HFFc6 (cell line): ENCODE data around the gene CIITA. TPM values are rescaled to one million over a fixed set of nuclear protein-coding genes. Genes with fewer than 3 reads are reported as not detected.
A peak's percentile ranks its signal among the peaks of the same experiment; 100 is the strongest.

ENCODE experiments used
- DNase-seq: peaks from one replicate; pipeline ENCODE4 v3.0.0-alpha.2; 2018
- H3K27ac Mint-ChIP-seq: 2 replicates; pipeline ENCODE4 v1.8.0; 2020; ENCODE audit warnings: mild to moderate bottlenecking, mixed read lengths
- H3K27me3 Mint-ChIP-seq: 2 replicates; pipeline ENCODE4 v1.8.0; 2021; ENCODE audit warnings: mild to moderate bottlenecking, moderate library complexity, mixed read lengths; ENCODE audit not compliant: insufficient read depth
- H3K36me3 Mint-ChIP-seq: 2 replicates; pipeline ENCODE4 v1.8.0; 2021; ENCODE audit warnings: low read depth, mixed read lengths
- H3K4me1 Mint-ChIP-seq: 2 replicates; pipeline ENCODE4 v1.8.0; 2020; ENCODE audit warnings: low read depth, mixed read lengths
- H3K4me3 Mint-ChIP-seq: 2 replicates; pipeline ENCODE4 v1.8.0; 2020; ENCODE audit warnings: mild to moderate bottlenecking, moderate library complexity, mixed read lengths
- H3K9me3 Mint-ChIP-seq: 2 replicates; pipeline ENCODE4 v1.8.0; 2020; ENCODE audit warnings: mild to moderate bottlenecking, mixed read lengths
- CTCF ChIP-seq: fragments of 200-600 bp; sonication (generic); IDR thresholded peaks from 2 replicates; pipeline ENCODE4 v1.5.0; 2021; ENCODE audit warnings: antibody characterized with exemption, mild to moderate bottlenecking
- total RNA-seq, 6 experiments: library from RNA; stranded (reverse); fragmentation: NEBNext Ultra II Directional; extraction: Animal tissue kit (Norgen Biotek cat#: 25700); gene quantifications; 2 replicates in 1 of 6; 3 replicates in 5 of 6; pipeline ENCODE4 v1.2.3, GENCODE V29; 2021

The CIITA gene
- total RNA-seq, 6 experiments from 2014 or later = 0.11 to 0.24 (median 0.13) TPM; not detected in 1

DNA sequence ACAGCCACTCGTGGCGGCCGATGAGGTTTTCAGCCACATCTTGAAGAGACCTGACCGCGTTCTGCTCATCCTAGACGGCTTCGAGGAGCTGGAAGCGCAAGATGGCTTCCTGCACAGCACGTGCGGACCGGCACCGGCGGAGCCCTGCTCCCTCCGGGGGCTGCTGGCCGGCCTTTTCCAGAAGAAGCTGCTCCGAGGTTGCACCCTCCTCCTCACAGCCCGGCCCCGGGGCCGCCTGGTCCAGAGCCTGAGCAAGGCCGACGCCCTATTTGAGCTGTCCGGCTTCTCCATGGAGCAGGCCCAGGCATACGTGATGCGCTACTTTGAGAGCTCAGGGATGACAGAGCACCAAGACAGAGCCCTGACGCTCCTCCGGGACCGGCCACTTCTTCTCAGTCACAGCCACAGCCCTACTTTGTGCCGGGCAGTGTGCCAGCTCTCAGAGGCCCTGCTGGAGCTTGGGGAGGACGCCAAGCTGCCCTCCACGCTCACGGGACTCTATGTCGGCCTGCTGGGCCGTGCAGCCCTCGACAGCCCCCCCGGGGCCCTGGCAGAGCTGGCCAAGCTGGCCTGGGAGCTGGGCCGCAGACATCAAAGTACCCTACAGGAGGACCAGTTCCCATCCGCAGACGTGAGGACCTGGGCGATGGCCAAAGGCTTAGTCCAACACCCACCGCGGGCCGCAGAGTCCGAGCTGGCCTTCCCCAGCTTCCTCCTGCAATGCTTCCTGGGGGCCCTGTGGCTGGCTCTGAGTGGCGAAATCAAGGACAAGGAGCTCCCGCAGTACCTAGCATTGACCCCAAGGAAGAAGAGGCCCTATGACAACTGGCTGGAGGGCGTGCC, 30.1 kb downstream of the CIITA start:
- Mint-ChIP-seq H3K4me1 (no peaks in the 10 kb centered on the region), H3K27ac (no peak overlapping the region), H3K36me3 (peaks cover 5% of the 10 kb centered on the region; the same call in 1 of the 2 replicates), H3K27me3 (peaks cover 25% of the 10 kb centered on the region), H3K9me3 (peaks cover 10% of the 10 kb centered on the region), H3K4me3 (no peak overlapping the region)
- no peak for TF ChIP-seq CTCF
- DNase-seq = no peak

GRCh38 chr16:10907757-10908045, 30.7 kb downstream of the CIITA start:
- Mint-ChIP-seq H3K27ac (no peak overlapping the region), H3K4me1 (no peaks in the 10 kb centered on the region), H3K27me3 (peaks cover 28% of the 10 kb centered on the region), H3K9me3 (peaks cover 10% of the 10 kb centered on the region), H3K4me3 (no peak overlapping the region), H3K36me3 (peaks cover 5% of the 10 kb centered on the region; the same call in 1 of the 2 replicates)
- TF ChIP-seq CTCF = no peak
- DNase-seq = no peak

DNA sequence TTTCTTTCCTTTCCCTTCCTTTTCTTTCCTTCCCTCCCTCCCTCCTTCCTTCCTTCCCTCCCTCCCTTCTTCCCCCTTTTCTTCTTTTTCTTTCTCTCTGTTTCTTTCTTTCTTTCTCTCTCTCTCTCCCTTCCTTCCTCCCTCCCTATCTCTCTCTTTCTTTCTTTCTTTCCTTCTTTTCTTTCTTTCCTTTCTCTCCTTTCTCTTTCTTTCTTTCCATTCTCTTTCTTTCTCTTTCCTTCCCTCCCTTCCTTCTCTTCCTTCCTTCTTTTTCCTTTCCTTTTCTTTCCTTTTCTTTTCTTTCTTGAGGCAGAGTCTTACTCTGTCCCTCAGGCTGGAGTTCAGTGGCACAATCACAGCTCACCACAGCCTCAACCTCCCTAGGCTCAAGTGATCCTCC, 34.3 kb downstream of the CIITA start:
- no peak for TF ChIP-seq CTCF
- Mint-ChIP-seq H3K4me3 (no peak overlapping the region), H3K27me3 (peaks cover 36% of the 10 kb centered on the region), H3K27ac (no peak overlapping the region), H3K4me1 (no peaks in the 10 kb centered on the region), H3K36me3 (no peaks in the 10 kb centered on the region), H3K9me3 (no peaks in the 10 kb centered on the region)
- no peak for DNase-seq

DNA sequence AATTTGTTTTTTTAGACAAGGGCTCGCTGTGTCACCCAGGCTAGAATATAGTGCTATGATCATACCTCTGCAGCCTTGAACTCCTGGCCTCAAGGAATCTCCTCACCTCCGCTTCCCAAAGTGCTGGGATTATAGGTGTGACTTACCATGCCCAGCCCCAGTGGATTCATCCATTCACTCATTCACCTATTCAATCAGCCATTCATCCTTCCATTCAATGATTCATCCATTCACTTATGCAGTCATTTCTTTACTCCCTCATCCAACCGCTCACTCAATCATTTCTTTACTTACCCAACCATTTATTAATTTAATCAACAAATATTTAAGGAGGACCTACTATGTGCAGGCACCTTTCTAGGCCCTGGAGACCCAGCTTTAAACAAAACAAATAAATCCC, 39.5 kb downstream of the CIITA start:
- Mint-ChIP-seq H3K9me3 (no peaks in the 10 kb centered on the region), H3K4me3 (no peak overlapping the region), H3K4me1 (peaks cover 8% of the 10 kb centered on the region), H3K27ac (no peak overlapping the region), H3K36me3 (no peaks in the 10 kb centered on the region), H3K27me3 (peaks cover 23% of the 10 kb centered on the region)
- DNase-seq = no peak
- no peak for TF ChIP-seq CTCF

- H3K27ac Mint-ChIP-seq = no peak overlapping the region
- peaks cover 13% of the 10 kb centered on the region for H3K4me1 Mint-ChIP-seq
- DNase-seq = peak; percentile 86
- peak; percentile 96 for TF ChIP-seq CTCF
- peaks cover 11% of the 10 kb centered on the region for H3K27me3 Mint-ChIP-seq
- H3K9me3 Mint-ChIP-seq = no peaks in the 10 kb centered on the region
- H3K4me3 Mint-ChIP-seq = peak overlapping the region; percentile 64
- no peaks in the 10 kb centered on the region for H3K36me3 Mint-ChIP-seq
These were observed 41.4 kb downstream of the CIITA start for GRCh38 chr16:10918294-10919002.
